GM18517 (cell line): Measurements from ENCODE around the gene TRIM54.
"Not testable (repeated sequence)": the region's sequence is repeated elsewhere in the genome, so short reads cannot be mapped to it uniquely, and the experiment has no call there.

Experiments
- ATAC-seq: cut with Tn5 transposase; IDR thresholded peaks from one replicate; pipeline ENCODE4 v1.9.1; 2021; ENCODE audit warnings: mild to moderate bottlenecking, moderate library complexity; ENCODE audit not compliant: unreplicated experiment

The TRIM54 gene

DNA sequence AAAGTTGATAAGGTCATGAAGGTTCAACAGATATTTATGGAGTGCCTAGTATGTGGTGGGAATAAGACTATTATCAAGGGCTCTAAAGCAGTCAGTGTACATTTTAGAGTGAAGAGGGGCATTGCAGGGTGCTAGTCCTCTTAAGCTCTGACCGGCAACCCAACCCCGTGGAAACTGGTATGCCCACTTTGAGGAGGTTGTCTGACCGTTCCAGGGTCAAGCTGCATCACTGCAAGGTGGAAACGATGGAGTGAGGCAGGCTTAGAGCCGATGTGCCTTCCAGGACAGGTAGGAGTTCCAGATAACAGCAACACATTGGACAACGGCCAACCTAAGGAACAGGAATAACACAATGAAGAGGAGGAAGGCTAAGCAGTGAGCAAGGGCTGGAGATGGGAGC is 27.4 kb downstream of the TRIM54 start:
- ATAC-seq: no peak

DNA sequence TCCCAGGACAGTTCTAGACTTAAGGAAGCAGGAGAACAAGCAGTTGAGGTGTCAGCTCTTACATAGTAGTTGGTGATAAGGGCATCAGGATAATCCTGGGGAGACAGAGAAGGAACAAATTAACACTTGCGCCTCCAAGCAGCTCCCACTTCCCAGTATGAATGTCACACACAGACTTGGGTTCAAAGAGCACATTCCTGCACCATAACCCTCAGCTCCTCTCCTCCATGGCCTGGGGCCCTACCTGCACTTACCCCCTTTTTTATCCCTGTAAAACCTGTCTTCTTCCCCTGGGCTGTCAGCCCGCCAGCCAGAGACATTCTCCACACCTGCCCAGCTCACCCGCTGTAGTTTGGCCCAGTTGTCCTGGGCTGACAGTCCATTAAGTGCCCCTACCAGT is 29.9 kb downstream of the TRIM54 start:
- no peak for ATAC-seq

DNA sequence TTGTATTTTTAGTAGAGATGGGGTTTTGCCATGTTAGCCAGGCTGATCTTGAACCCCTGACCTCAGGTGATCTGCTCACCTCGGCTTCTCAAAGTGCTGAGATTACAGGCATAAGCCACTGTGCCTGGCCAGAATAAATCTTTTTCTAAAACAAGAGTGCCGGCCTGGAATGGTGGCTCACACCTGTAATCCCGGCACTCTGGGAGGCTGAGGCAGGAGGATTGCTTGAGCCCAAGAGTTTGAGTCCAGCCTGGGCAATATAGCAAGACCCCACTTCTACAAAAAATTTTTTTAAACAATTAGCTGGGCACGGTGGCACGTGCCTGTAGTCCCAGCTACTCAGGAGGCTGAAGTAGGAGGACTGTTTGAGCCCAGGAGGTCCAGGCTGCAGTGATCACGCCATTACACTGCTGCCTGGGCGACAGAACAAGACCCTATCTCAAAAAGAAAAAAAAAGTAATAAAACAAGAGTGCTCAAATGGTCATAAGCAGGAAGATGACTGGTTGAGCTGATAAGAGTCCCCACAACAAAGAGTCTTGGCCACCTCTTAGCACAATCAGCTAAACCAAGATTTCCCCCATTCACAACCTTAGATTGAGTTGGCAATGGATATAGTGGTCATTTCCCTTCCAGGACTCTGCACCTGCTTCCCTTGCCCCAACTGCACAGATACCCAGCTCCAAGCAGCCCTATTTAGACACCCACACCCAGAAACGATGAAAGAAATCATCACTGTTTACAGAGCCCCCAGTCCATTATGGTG is 31.8 kb downstream of the TRIM54 start:
- ATAC-seq: no peak

DNA sequence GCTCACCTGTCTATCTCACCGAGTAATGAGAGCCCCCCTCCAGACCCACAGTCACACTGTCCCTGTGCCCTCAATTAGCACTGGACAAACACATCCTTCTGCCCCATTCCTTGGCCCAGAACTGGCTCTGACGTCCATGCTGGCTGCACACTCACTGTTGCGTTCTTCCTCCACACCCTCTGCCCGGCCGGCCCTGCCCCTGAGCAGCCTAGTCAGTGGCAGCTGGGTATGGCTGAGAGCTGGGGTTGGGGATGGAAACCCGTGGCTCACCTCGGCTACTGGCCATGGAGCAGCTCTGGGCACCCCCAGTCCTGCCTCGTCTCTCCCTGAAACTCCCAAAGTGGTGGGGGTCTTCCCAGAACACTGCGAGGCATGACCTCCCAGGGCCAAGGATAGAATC is 32.5 kb downstream of the TRIM54 start:
- no peak for ATAC-seq

DNA sequence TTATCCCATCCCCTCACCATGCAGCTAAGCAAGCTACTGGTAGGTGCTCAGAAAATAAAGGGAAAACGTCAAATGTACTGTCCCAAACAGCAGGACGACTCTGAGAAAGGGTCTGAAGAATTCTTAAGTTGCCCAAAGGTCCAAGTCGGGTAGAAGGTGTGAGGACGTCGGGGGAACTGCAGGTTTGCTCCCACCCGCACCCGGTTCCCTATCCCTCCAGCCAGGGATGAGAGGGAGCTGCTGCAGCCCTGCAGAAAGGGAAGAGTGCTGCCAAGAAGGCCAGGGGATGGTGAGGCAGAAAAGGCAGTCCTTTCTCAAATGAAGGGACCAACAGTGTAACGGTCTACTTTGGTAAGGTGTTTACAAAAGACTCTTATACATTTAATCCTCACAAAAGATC is 32.9 kb downstream of the TRIM54 start:
- no peak for ATAC-seq

DNA sequence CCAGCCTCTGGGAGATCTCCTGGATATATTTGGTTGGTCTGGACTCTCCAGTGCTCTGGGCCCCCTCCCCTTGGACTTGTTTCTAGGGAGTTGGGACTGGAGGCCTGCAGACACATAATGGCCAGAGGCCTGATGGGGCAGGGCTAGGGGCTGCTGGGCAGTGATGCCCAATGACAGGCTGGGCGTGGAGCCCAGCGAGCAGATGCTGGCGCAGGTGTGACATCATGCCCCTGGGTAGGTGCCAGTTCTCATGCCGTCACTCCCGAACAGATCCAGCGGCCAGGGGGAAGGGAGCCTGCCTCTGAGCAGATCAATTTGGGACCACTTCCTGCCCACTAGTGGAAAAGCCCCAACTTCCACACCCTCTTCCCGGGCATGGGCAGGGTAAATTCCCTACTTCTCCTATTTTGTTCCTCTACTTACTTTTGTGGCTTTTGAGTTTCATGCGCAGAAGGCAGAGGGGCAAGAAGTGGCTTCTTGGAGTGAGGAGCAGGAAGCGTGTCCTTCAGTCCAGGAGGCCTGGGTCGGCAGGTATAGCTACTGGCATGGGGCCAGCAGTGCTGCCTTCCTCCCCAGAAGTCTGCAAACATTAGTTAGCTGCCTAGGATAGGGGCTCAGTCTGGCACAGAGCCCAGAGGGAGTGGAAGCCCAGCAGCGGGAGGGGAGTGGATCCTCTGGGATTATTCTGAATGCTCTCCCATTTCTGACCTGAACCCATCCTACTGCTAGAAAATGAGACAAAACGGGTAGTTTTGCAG is 34.6 kb downstream of the TRIM54 start:
- ATAC-seq: no peak

DNA sequence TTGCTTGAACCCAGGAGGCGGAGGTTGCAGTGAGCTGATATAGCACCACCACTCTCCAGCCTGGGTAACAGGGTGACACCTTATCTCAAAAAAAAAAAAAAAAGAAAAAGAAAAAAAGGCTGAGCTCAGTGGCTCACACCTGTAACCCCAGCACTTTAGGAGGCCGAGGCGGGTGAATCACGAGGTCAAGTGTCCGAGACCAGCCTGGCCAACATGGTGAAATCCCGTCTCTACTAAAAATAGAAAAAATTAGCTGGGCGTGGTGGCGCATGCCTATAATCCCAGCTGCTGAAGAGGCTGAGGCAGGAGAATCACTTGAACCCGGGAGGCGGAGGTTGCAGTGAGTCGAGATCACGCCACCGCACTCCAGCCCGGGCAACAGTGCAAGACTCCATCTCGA is 37.6 kb downstream of the TRIM54 start:
- ATAC-seq: not testable (repeated sequence)

DNA sequence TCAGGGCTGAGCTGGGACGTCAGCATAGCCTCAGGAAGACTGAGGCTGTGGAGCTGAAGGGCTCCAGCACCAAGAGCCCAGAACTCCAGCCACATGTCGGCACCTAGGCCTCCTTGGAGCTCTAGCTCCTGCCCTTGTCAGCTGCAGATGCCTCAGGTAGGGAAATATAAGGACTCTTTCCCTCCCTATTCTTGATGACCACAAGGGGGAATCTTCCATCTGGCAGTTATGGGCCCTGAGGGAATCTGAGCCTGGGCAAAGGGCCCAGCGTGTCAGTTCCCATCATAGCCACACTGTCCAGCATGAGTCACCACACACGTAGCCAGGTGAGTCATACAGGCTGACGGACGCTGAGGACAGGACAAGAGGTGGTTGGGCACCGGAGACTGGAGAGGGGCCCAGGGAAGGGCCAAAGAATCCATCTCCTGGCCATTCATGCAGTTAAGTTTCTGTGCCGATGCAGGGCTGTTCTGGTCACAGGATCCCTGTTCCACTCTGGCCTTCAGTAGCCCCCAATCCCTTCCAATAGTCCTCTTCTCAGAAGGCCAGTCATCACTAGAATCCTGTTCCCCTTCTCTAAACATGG is 38.8 kb downstream of the TRIM54 start:
- no peak for ATAC-seq

DNA sequence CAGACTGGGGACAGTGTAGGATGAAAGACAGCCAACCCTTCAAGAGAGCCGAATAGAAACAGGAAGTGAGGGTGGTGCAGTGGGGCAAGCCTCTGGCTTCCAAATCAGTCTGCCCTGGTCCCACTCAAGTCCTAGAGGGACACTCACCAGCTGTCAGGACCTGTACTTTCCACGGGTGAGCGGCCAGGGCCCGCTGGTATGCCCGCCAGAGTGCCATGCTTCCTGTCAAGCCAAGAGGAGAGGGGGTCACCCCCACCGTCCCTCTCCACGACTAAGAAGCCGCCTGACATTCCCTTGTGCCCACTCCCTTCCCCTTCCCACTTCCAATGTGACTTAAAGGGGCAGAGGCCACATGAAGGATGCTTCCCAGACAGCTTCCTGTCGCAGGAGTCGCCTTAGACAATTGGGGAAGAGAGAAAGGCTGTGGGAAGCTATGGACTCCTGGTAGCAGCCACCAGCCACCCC is 40.1 kb downstream of the TRIM54 start:
- ATAC-seq: no peak

DNA sequence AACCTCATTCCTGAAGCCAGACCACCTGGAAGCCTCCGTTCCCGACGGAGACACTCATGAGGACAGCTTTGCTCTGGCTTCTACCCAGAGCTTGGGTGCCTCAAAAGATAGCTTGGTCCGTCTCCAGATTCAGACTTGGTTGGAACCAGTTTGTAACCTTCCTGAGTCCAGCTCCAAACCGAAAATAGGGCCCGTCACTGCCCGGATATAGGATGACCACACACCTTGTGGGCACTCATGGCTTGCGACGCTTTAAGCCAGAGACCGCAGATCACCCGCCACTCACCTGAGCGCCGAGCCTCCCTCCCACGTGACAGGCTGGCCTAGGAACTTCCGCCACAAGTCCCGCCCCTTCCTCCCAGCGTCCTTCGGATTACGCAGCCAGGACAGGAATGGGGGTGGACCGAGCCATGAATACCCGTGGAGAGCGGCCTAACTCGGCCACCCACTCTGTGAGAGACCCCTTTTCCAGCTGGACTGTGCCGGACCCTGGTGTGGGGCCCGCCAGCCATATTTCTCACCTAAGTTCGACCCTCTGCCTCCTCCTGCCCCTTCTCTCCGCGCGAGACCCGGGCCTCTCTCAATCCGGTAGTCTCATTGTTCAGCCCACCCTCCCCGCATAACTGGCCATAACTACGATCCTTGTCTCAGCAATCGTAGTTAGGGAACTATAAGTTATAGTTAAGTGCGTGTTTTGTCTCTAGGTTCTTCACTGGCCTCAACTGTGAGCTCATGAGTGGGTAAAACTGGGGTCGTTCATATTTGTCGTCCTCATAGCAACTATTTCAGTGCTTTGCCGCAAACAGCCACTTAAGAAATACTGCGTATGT is 40.8 kb downstream of the TRIM54 start, which contains the start of gene MPV17:
MPV17 (minus strand) TSS at position 332 of the 830 bp plus-strand sequence. CDS start 580 bp downstream, outside the sequence.
- ATAC-seq: peak; percentile 80

DNA sequence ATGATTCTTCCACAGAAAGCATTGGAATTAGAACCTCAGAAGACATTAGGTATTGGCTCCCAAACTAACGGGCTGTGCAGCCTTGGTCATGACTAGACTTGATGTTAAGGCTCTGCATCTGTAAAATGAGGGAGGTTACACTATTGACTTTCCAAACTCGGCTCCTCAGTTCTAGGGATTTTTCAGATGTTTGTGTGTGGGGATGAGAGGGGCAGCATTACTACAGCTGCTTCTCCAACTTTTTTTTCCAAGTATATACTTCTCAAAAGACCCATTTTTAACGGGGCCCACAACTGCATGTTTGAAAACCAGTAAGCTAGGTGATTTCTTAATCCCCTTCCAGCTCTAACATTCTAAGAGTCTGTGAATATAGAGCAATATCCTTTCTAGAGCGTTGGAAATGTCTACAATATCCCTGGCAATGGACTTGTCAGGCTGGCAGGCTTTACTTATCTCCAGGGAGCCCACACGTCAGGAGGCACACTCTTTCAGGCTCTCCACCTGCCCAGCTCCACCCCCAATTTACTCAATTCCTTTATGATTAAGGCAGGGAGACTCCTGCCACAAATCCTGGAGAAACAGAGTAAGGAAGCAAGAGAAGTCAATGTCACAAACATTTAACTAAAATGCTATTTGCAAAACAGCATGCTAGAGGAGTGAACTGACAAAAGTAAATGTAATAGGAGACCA is 41.5 kb downstream of the TRIM54 start:
- ATAC-seq: no peak

DNA sequence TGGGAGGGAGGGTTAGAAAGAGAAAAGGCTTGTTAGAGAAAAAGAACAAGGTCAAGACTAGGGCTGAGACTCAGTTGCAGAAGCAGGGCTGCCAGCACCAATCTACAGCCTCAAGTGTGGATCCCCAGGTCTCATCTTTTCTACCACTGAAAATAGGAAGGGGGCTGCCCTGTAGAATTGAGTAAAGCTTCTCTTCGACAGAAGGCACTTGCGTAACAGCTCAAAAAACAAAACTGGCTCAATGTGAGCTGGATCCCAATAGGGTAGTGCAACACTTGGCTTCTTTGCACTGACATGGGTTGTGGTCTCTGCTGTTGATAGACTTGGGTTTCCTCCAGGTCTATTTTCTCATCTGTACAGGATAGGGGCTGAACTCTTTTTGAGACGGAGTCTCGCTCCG is 42.5 kb downstream of the TRIM54 start:
- ATAC-seq: no peak

DNA sequence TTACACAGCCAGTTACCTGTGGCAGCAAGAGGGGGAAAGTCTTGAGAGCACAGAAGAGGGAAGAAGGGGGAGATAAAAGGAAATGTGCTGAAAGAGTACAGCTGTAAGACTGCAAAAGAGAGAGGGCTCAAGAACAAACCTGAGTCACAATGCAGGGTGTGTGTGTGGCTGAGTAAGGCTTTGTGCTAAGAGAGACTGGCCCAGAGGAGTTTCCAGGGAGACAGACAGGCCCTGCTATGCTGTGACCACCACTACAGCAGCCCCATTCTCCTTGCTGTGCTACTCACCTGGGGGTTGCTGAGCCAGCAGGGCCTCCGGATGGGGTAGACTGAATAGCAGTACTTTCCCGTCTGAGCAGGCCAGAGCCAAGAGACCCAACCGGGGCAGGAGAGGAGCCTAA is 53.1 kb downstream of the TRIM54 start:
- ATAC-seq: no peak

DNA sequence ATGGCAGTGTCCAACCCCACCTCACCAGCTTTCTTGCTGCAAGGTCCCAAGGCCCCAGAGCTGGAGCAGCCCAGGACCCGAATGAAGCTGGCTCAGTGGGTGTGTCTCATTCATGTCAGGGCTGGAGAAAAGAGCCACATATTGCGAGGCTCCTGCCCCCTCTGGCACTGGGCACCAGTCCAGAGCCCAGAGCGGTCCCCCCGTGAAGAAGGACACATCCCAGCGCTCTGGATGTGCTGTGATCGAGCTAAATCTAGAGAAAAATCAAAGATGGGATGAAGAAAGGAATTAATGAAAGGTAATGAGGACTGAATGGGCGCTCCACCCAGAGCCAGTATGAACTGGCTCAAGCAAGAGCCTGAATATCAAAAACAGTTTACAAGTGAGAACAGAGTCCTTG is 53.9 kb downstream of the TRIM54 start:
- ATAC-seq: no peak

DNA sequence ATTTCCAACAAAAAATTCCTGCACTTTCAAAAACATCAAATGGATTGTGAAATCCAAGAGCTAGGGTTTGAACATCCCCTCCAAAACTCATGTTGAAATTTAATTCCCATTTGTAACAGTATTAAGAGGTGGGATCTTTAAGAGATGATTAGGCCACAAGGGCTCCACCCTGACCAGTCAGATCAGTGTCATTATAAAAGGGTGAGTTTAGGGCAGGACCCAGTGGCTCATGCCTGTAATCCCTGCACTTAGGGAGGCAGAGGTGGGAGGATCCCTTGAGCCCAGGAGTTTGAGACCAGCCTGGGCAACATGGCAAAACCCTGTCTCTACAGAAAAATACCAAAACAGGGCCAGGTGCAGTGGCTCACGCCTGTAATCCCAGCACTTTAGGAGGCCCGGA is 65.4 kb downstream of the TRIM54 start:
- ATAC-seq: no peak

DNA sequence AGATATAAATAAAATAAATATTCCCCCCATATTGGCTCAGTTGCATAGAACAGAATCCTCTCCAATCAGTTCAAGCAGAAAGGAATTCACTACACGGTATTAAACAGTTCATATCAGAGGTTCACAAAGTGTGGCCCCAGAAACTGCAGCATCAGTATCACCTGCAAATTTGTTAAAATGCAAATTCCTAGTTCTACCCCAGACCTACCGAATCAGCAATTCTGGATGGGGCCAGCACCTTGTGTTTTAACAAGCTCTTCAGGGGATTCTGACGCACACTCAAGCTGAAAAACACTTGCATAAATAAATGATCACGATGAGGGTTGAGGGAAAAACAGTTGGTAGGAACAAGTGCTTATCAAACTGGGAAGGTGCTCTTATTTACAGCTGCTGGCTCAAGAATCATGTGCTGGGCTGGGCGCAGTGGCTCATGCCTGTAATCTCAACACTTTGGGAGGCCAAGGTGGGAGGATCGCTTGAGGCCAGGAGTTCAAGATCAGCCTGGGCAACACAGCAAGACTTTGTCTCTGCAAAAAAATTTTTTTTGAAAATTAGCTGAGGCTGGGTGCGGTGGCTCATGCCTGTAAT is 68.0 kb downstream of the TRIM54 start:
- no peak for ATAC-seq

DNA sequence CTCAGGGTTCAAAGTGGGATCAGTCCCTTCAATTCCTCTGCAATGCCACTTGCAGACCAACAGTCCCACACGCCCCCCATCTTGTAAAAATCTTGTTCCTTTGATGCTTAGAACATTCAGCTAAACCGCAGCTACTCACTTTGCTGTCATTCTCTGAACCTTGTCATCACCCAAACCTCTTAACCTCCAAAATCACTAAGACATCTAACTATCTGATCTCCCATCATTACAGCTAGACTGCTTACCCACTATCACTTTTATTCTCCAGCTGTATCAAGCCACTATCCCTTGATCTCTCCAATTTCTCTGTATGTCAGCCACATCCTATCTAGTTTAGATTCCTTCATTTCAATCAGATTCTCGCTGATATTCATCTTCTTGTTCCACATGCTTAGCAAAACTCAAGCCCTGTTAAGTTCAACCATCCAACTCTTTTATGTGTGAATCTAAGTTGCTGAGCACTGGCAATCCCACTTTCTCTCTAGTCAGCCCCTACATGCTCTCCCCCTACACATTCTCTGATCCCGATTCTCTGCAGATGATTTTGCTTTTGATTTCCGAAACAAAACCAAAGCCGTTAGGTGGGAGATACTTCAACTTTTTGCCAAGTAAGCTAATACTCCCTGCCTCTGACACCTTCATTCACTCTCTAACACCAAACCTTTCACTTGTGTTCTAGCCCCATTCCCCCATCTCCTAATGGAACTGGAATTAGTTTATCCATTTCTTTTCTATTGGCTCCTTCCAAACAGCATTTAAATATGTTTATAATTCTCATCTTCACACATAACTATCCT is 69.8 kb downstream of the TRIM54 start:
- no peak for ATAC-seq

DNA sequence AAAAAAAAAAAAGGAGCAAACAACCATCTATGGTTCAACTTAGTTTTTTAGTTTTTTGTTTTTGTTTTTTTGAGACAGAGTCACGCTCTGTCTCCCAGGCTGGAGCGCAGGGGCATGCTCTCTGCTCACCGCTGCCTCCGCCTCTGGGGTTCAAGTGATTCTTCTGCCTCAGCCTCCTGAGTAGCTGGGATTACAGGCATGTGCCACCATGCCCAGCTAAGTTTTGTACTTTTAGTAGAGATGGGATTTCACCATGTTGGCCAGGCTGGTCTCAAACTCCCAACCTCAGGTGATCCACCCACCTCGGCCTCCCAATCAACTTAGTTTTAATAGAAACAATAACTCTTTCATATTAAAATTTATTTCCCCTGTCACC is 71.1 kb downstream of the TRIM54 start:
- not testable (repeated sequence) for ATAC-seq
